ENCODE measurements around the gene TPD52L2. TPM values are rescaled to one million over a fixed set of nuclear protein-coding genes. Genes with fewer than 3 reads are reported as not detected.
A peak's percentile ranks its signal among the peaks of the same experiment; 100 is the strongest.
"Not testable (repeated sequence)": the region's sequence is repeated elsewhere in the genome, so short reads cannot be mapped to it uniquely, and the experiment has no call there.

Gene TPD52L2
- total RNA-seq, 1 experiment from 2014 or later: 105 TPM

GRCh38 chr20:63844511-63844991 is 20.5 kb upstream of the TPD52L2 start:
- Histone ChIP-seq H3K27ac (no peak overlapping the region), H3K4me3 (no peak overlapping the region), H3K36me3 (no peaks in the 10 kb centered on the region), H3K9me3 (replicated peaks) (no peaks in the 10 kb centered on the region), H3K27me3 (no peaks in the 10 kb centered on the region), H3K4me1 (peaks cover 22% of the 10 kb centered on the region)
- DNase-seq: no peak

- H3K4me1 ChIP-seq: peaks cover 22% of the 10 kb centered on the region
- peak overlapping the region; percentile 57; the same call in 1 of the 2 replicates for H3K27ac ChIP-seq
- H3K36me3 ChIP-seq: no peaks in the 10 kb centered on the region
- H3K9me3 ChIP-seq (replicated peaks): no peaks in the 10 kb centered on the region
- no peaks in the 10 kb centered on the region for H3K27me3 ChIP-seq
- peak; percentile 92 to 93 for DNase-seq
- H3K4me3 ChIP-seq: peak overlapping the region; percentile 49
These were observed 18.8 kb upstream of the TPD52L2 start for GRCh38 chr20:63846128-63846771.

GRCh38 chr20:63846888-63847236 is 18.2 kb upstream of the TPD52L2 start:
- Histone ChIP-seq H3K4me1 (peaks cover 22% of the 10 kb centered on the region), H3K4me3 (no peak overlapping the region), H3K27ac (peak overlapping the region; percentile 11; the same call in 1 of the 2 replicates), H3K36me3 (no peaks in the 10 kb centered on the region), H3K9me3 (replicated peaks) (no peaks in the 10 kb centered on the region), H3K27me3 (no peaks in the 10 kb centered on the region)
- no peak for DNase-seq

DNA sequence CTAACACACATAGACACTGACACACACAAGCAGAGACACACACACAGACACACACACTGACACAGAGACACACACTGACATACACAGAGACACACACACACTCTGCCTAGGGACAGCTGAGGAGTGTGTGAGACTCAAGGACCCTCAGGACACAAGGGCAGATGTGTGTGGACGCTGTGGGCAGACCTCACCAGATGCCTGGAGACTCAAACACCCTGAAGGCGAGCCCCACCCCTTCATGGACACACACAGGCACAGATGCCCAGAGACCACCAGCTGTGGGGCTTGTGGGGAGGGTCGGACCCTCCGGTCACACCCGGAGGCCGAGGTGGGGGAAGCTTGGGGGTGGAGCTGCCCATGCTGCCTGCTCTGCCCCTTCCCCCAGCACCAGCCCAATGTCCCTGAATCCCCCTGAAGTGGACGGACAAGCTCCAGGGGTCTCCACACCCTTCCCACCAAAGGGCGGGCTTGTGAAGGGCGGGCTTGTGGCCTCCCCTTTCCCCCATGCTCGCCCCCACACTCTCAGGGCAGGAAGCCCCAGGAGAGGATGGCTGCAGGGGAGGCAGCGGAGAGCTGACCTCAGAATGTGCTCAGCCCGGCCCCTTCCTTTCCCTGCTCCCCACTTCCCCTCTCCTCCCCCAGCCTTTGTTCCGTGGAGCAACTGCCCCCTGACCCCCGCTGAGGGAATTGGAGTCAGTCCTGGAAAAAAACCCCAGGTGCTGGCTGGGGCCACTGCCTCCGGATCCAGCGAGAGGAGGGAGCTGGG is 17.6 kb upstream of the TPD52L2 start:
- Histone ChIP-seq H3K9me3 (replicated peaks) (no peaks in the 10 kb centered on the region), H3K36me3 (no peaks in the 10 kb centered on the region), H3K27ac (peak overlapping the region; percentile 11; the same call in 1 of the 2 replicates), H3K4me3 (peak overlapping the region; percentile 3; the same call in 1 of the 2 replicates), H3K4me1 (peaks cover 22% of the 10 kb centered on the region), H3K27me3 (no peaks in the 10 kb centered on the region)
- DNase-seq: peak; percentile 70 to 73

GRCh38 chr20:63848003-63848911 is 16.8 kb upstream of the TPD52L2 start:
- H3K4me1 ChIP-seq: peaks cover 22% of the 10 kb centered on the region

GRCh38 chr20:63850689-63851547 is 14.2 kb upstream of the TPD52L2 start:
- H3K27me3 ChIP-seq: no peaks in the 10 kb centered on the region
- no peaks in the 10 kb centered on the region for H3K9me3 ChIP-seq (replicated peaks)
- H3K27ac ChIP-seq: no peak overlapping the region
- DNase-seq: no peak
- H3K4me3 ChIP-seq: no peak overlapping the region
- no peaks in the 10 kb centered on the region for H3K36me3 ChIP-seq
- peaks cover 34% of the 10 kb centered on the region for H3K4me1 ChIP-seq

More at GRCh38 chr20:63848003-63848911, 16.8 kb upstream of the TPD52L2 start:
- H3K27ac ChIP-seq: peak overlapping the region; percentile 11; the same call in 1 of the 2 replicates
- no peaks in the 10 kb centered on the region for H3K27me3 ChIP-seq
- no peaks in the 10 kb centered on the region for H3K9me3 ChIP-seq (replicated peaks)
- H3K36me3 ChIP-seq: no peaks in the 10 kb centered on the region
- no peak for DNase-seq
- no peak overlapping the region for H3K4me3 ChIP-seq

DNA sequence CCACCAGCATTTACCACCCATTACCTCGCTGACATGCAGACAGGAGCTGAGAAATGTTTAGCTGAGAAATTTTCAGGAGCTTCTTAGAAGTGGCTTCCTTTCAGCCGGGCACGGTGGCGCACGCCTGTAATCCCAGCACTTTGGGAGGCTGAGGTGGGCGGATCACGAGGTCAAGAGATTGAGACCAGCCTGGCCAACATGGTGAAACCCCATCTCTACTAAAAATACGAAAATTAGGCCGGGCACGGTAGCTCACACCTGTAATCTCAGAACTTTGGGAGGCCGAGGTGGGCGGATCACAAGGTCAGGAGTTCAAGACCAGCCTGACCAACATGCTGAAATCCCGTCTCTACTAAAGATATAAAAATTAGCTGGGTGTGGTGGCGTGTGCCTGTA is 13.5 kb upstream of the TPD52L2 start:
- DNase-seq; H3K36me3 ChIP-seq; H3K27me3 ChIP-seq; H3K9me3 ChIP-seq (replicated peaks); H3K27ac ChIP-seq; H3K4me3 ChIP-seq: not testable (repeated sequence)
- peaks cover 29% of the 10 kb centered on the region for H3K4me1 ChIP-seq

DNA sequence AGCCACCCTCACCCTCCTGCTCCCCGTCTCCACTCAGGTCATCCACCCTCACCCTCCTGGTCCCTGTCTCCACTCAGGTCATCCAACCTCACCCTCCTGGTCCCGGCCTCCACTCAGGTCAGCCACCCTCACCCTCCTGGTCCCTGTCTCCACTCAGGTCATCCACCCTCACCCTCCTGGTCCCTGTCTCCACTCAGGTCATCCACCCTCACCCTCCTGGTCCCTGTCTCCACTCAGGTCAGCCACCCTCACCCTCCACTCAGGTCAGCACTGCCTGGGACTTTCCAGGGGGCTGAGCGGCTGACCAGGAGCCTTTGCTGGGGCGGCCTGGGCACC is 11.4 kb upstream of the TPD52L2 start:
- H3K36me3 ChIP-seq; H3K9me3 ChIP-seq (replicated peaks); DNase-seq; H3K27me3 ChIP-seq: not testable (repeated sequence)
- Histone ChIP-seq H3K4me3 (peak overlapping the region; percentile 48), H3K4me1 (peaks cover 24% of the 10 kb centered on the region), H3K27ac (peak overlapping the region; percentile 37; the same call in 1 of the 2 replicates)

DNA sequence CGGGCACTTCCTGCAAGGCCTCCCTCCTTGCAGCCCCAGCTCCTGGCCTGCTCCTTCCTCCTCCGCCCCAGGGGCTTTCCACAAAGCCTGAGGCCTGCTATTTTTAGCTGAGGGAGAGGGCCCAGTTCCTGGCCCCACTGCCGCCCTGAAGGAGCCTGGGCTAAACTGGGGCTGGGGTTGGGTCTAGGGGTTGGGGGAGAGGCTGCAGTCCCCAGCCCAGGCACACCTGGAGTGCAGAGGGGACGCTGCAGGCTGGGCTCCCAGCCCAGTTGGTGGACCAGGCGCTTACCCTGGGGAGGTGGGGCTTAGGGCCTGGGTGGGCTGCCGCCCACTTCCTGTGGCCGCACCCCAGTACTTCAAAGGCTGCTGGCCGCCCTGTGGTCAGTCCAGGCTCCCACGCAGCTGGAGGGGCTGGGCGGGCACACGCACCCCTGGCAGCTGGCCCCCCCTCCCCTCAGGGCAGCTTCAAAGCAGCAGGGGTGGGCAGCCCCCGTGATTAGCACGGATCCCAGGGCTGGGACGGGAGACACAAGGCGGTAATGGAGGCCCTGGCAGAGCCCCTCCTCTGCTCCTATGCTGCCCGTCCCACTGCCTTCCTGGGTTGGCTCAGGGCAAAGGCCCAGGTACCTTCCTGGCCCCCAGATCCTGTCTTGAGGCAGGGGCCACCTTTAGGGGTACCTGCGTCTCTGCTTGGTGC is 10.9 kb upstream of the TPD52L2 start:
- peak; percentile 82 to 83 for DNase-seq
- Histone ChIP-seq H3K27me3 (no peaks in the 10 kb centered on the region), H3K4me3 (peak overlapping the region; percentile 48), H3K36me3 (no peaks in the 10 kb centered on the region), H3K4me1 (peaks cover 25% of the 10 kb centered on the region), H3K27ac (peak overlapping the region; percentile 37), H3K9me3 (replicated peaks) (no peaks in the 10 kb centered on the region)

DNA sequence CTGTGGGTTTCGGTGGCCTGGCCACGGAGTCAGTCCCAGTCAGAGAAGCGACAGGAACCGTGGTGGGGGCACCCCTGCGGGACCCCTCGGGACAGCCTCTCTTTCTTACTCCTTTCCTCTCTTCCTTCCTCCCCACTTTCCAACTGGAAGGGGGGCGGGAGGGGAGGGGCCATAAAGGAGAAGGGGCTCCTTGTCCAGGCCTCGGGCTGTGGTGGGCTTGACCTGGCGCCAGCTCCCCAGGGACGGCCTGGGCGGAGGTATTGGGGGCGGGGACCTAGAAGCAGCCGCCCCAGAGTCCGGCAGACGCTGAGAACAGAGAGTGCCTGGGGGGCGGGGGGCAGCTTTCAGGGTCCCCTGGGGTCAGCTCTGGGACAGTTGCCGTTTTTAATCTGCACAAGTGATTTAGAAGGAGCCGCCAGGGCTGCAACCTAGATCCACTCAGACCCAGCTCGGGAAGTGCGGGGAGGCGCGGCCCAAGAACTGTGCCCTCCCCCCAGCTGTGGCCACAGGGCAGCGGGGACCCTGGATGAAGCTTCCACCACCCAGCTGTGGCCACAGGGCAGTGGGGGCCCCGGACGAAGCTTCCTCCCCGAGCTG is 10.2 kb upstream of the TPD52L2 start:
- Histone ChIP-seq H3K27ac (peak overlapping the region; percentile 37), H3K4me3 (peak overlapping the region; percentile 48)

GRCh38 chr20:63855363-63856097 is 9.5 kb upstream of the TPD52L2 start:
- no peak overlapping the region; the same call in 1 of the 2 replicates for H3K27ac ChIP-seq
- H3K36me3 ChIP-seq: no peaks in the 10 kb centered on the region
- H3K9me3 ChIP-seq (replicated peaks): no peaks in the 10 kb centered on the region
- H3K4me1 ChIP-seq: peaks cover 25% of the 10 kb centered on the region
- H3K27me3 ChIP-seq: no peaks in the 10 kb centered on the region
- H3K4me3 ChIP-seq: peak overlapping the region; percentile 48
- peak in 1 of 2 experiments; percentile 47 for DNase-seq

More for the DNA sequence above, 10.2 kb upstream of the TPD52L2 start:
- H3K27me3 ChIP-seq: no peaks in the 10 kb centered on the region
- H3K9me3 ChIP-seq (replicated peaks): no peaks in the 10 kb centered on the region
- peak; percentile 66 to 69 for DNase-seq
- H3K36me3 ChIP-seq: no peaks in the 10 kb centered on the region
- H3K4me1 ChIP-seq: peaks cover 25% of the 10 kb centered on the region

- no peaks in the 10 kb centered on the region for H3K27me3 ChIP-seq
- DNase-seq: no peak
- H3K27ac ChIP-seq: no peak overlapping the region
- H3K4me1 ChIP-seq: peaks cover 25% of the 10 kb centered on the region
- no peaks in the 10 kb centered on the region for H3K36me3 ChIP-seq
- H3K4me3 ChIP-seq: no peak overlapping the region
- H3K9me3 ChIP-seq (replicated peaks): no peaks in the 10 kb centered on the region
These were observed 9.0 kb upstream of the TPD52L2 start for GRCh38 chr20:63856098-63856511.

All from SJCRH30 (cell line).